HG03575 (cell line): ENCODE measurements around the gene NMD3.
"Not testable (repeated sequence)": the region's sequence is repeated elsewhere in the genome, so short reads cannot be mapped to it uniquely, and the experiment has no call there.

Source experiments
- ATAC-seq: cut with Tn5 transposase; IDR thresholded peaks from one replicate; pipeline ENCODE4 v1.9.1; 2021; ENCODE audit not compliant: unreplicated experiment, insufficient number of reproducible peaks, low FRiP score; ENCODE audit errors: extremely low read depth

The NMD3 gene

DNA sequence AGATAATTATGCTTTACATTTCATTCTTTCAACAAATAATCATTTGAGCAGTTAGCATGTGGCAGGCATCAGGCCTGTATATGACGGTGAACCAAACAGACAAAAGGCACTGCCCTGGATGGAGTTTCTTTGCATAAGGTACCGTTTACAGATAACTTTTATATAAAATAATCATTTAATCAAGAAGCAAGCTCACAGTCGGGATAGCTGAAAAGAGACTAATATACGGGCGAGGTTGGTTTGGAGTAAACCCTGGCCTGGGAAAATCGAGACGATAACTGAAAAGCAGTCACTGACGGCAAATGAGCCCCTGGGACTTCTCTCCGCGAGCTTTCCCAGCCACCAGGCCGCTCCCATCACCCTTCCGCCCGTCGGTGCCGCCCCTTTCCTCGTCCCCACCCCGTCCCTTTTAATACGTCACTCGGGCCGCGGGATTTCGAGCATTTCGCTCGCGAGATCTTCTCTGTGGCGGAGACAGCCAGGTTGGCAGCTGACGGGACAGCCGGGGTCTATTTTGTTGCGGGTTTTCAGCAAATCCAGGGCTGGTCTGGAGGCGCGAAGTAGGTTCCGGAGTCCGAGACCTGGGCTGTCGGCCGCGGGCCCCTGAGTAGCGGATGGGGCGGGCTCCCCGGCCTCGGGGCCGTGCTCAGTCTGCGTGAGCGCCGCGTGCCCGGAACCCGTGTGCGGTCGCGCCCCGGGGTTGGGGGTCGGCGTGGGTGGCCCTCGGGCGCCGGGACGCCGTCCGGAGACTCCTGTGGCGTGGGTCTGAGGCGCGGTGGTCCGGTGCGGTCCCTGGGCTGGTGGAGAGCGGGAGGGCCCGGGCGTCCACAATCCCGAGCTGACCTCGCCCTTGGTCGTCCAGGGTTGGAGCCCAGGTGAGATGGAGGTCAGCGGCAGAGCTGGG, at the start of gene NMD3:
Gene NMD3, plus strand, starts transcription at position 462 of the 904 bp plus-strand sequence. CDS start 703 bp downstream, outside the sequence.
- ATAC-seq = peak; percentile 85

DNA sequence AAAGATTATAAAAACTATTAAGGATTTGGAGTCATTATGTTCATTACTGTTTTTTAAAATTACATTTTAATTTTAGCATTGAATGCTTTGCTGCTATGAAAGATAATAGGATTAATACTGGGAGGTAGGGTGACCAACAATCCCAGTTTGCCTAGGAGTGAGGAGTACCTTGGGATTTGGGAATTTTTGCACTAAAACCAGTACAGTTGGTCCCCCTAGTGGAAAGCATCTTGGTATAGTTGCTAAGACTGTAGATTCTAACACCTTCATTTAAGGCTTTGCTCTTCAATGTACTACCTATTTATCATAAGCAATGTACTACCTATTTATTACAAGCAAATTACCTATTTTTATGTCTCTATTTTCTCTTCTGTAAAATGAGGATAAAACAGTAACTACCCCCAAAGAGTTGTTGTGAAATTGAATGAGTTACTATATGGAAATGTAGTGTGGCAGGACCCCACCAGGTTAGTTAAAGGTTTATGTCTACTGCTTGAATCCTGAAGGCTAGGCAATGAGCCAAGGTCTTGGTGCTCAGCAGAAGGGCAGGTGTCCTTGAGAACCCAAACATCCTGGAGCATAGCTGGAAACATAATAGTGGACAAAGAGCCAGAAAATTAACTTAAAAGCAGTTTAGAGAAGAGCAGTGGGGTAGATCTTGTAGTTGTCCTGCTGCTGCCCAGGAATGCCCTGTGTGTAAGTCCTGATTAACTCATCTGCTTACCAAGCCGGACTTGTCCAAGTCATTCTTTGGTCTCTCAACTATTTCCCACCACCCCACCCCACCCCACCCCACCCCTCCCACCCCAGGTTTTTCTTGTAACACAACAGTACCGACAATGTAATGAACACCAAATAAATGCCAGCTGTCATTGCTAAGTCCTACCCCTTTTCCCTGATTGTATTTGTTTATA, 49.2 kb upstream of the NMD3 start:
- no peak for ATAC-seq

DNA sequence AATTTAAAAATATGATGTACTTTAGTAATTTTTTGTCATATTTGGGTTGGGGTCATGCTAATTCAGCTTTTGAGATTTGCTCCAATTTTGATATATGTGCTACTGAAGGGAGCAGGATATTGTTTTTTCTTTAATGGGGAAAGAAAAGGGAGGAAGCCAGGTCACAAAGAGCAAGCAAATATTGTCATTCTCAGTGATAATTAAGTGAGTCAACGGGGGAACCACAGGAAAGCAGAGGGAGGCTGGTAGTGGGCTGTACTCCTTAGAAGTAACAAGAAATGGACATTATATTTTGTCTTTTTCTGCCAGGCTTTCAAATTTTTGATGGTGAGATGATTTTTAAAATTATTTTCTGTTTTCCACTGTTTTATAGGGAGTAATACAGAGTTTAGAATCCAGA, 45.6 kb upstream of the NMD3 start:
- no peak for ATAC-seq

DNA sequence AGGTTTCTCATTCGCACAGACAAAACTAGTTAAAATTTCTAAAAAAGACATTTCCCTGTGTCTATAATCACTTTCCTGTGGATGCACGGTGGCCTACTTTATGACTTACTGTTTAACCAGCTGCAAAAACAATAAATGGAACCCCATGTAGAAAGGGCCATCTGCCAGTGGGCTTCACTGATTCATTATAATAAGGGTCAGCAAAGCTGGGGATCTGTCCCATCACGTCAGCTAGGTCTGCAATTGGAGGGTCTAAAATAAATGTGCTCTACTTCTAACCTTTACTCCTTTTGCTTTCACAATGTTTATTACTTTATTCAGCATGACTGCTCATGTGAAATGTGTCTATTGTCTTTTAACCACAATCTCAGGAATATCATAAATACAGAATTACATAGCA, 43.1 kb upstream of the NMD3 start:
- no peak for ATAC-seq

DNA sequence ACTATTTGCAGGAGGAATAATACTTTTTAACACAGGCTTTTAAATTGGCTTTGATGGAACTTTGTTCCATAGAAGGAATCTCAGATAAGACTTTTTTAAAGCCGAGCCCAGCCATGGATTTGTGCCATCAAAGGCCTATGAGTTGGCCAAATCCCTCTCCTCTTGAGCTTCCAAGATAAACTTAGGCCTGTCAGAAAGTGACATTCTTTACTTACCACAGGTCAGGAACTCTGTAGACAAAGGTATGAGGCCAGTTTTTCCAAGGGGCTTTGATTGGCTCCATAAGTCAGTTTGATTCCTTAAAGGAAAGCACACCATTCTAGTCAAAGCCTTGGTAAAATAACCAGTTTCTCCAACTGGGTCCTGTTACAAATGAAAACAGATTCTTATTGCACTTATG, 39.7 kb upstream of the NMD3 start:
- ATAC-seq = not testable (repeated sequence)

DNA sequence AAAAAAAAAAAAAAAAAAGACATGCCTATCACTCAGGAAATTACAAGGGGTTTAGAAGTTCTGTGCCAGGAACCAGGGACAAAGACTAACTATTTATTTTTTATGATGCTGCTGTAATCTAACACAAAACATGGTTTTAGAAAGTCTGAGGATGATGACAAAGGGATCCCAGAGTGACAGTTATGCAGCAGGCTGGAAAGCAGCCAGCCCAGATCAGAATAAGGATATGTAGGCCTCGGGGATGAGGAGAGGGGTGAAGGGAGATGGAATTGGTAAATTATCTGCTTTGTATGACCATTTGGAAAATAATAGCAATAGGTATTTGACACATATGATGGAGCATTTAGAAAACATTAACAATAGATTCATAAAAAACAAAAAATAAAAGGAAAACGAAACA, 34.1 kb upstream of the NMD3 start:
- no peak for ATAC-seq

DNA sequence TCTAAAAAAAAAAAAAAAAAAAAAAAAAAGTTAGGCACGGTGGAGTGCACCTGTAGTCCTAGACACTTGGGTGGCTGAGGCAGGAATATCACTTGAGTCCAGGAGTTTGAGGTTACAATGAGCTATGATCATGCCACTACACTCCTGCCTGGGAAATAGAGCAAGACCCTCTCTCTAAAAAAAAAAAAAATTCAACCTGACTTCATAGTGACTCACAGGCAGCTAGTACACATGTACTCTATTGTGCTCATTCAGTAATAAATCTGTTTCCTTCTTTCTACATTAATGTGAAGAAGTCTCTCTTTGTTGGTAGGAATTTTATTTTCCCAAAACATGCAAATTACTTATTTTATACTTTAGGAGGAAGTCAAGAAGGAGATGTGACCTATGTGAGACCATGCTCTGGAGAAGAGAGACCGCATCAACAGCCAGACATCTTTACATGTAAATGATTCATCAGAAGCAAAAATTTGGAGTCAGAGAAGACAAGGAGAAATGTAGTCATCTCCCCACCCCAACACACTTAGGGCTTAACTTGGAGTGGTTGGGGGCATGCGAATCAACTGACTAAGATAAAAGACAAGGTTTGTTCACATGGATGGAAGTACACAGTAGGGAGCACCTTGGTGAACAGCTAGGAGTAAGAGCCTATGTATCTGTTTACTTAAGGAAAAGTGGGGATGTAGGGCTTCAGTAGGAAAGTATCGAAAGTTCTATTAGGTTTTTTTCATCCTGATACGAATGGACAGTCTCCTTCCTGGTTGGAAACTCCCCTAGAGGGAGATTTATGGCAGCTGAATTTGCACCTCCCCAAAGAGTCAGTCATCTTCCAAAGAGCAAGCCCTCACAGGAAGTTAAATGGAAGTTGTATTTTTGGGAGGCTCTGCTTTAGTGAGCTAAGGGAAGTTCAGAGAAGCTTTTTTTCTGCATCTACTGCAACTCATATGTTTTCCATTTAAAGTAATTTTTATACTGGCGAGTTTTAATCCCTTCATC, 23.0 kb upstream of the NMD3 start:
- no peak for ATAC-seq

DNA sequence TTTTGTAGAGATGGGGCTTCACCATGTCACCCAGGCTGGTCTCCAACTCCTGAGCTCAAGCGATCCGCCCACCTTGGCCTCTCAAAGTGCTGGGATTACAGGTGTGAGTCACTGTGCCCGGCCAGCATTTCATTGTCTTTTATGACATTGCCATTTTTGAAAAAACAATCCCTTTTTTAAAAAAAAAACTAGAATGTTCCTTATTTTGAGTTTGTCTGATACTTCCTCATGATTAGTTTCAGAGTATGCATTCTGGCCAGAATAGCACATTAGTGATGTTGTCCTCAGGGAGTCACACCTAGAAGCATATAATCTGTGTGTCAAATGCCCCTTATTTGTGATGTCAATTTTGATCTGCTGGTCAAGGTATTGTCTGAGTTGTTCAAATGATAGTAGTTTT, 21.2 kb upstream of the NMD3 start:
- ATAC-seq = no peak

GRCh38 chr3:161203485-161204098, 17.5 kb upstream of the NMD3 start:
- no peak for ATAC-seq

- ATAC-seq = no peak
Observed at GRCh38 chr3:161208931-161209330, 12.2 kb upstream of the NMD3 start.

- no peak for ATAC-seq
Observed at GRCh38 chr3:161212171-161212771, 8.8 kb upstream of the NMD3 start.

DNA sequence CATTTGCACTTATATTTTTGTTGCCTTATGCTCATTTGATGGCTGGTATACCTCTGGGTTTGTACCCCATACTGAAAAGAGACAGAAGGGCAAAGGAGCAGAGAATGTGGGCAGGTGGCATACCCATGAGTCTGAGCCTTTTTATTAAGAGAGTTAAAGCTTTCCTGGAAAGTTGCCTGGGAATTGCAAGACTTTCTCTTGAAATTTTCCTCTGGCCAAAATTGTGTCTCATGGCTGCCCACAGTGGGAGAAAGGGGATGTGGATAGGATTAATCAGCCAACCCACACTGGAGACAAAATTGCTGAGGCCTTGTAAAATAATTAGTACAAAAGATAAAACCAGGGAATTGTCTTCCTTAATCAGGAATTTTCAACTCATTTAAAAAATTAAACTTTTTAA, 8.2 kb upstream of the NMD3 start:
- no peak for ATAC-seq

- no peak for ATAC-seq
Observed at GRCh38 chr3:161213644-161214043, 7.5 kb upstream of the NMD3 start.

GRCh38 chr3:161215185-161215584, 5.9 kb upstream of the NMD3 start:
- no peak for ATAC-seq

DNA sequence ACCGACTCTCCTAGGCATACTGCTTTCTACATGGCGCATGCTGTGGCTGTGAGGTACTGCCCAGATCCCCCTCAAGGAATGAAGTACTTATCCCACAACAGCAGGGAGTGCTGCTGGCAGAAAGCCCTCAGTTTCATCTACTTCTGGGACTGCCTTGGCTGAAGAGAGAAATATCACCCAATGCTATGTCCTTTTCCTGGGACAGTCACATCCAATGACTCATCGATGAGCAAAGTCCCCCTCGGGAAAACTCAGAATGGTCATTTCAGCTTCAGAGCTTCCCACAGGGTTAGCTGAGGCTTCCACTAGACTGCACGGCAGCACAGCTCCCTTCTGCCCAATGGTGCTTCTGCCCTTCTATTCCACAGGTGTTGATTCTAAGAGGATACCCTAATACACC, 3.6 kb upstream of the NMD3 start:
- ATAC-seq = no peak

DNA sequence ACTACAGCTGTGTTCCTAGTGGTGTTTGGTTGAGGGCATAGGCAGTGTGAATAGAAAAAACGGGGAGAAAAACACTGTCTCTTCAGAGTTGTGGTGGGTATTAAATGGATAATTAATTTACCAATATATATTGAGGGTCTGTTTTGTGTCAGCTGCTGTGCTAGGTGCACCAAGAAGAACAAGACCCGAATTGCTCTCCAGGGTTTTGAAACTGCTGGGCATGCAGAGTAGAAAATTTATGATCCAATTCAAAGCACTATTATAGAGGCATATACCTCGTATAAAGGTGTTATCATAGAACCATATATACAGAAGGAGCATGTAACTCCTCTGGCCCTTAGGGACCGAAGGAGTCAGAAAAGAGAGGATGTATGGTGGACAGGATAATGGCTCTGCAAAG, 1.6 kb upstream of the NMD3 start:
- no peak for ATAC-seq

DNA sequence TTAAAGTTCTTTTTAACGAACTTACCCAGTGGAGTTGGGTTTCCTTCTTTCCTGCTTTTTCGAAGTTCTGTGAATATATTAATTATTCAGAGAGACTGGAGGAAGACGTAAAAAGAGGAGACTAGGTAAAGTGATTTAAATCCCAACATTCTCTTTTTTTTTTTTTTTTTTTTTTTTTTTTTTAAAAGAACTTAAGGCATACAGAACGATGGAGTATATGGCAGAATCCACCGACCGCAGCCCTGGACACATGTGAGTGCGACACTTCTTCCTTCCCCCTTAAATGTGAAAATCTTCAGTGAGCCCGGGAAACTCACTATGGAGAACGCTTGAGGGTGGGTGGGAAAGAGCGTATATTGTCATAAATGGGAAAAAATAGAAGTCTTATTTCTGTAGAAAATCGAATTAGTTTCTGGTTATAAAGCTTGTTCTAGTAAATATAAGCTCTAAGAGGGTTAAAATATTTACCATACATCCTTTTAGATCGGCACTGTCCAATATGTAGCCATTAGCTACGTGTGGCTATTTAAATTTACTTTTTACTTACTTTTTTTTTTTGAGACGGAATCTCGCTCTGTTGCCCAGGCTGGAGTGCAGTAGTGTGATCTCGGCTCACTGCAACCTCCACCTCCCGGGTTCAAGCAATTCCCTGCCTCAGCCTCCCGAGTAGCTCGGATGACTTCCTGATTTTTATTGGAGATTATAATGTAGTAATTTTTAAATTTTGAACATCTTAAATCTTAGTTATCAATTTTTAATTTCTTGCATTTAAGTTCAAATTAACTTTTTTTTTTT, 892 bp downstream of the NMD3 start:
- no peak for ATAC-seq
